EH (cell line): Measurements from ENCODE around the gene ATP8A1.
"Not testable (repeated sequence)": the region's sequence is repeated elsewhere in the genome, so short reads cannot be mapped to it uniquely, and the experiment has no call there.

Experiments used
- DNase-seq: peaks from one replicate; pipeline ENCODE4 v3.0.0-alpha.2; 2015; ENCODE audit warnings: low read depth

Gene ATP8A1

DNA sequence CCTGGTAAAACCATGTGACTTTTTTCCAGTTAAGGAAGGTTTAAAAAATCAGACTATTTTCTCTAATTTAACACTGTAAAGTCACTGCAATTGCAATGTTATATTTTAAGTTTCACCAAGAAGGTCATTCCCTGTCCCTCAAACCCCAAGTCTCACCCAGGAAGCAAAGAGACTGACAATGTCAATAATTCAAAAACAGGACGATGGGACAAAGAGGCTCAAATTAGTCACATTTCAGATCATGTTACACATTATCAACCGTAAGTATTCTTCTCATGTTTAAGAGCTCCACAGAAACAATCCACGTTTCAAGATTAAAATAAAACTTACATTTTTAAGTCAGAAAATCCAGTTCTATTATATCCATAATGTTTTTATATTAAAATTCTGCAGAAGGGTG lies 246.5 kb downstream of the ATP8A1 start:
- DNase-seq, result no peak

GRCh38 chr4:42404001-42404400 lies 252.9 kb downstream of the ATP8A1 start:
- DNase-seq, result no peak

DNA sequence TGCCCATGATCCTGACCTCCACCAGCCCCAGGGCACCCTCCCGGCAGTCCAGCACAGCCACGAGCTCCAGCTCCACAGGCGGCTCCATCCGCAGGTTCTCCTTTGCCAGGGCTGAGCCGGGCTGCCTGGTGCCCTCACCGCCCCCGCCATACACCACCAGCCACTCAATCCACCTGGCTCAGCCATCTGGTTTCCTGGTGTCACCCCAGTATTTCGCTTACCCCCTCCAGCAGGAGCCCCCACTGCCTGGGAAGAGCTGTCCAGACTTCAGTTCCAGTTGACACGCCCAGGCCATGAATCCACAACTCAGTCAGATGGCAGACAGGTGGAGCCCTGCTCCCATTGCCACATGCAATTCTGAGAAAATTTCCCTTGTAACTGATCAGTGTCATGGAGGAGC lies 255.7 kb downstream of the ATP8A1 start:
- no peak for DNase-seq

DNA sequence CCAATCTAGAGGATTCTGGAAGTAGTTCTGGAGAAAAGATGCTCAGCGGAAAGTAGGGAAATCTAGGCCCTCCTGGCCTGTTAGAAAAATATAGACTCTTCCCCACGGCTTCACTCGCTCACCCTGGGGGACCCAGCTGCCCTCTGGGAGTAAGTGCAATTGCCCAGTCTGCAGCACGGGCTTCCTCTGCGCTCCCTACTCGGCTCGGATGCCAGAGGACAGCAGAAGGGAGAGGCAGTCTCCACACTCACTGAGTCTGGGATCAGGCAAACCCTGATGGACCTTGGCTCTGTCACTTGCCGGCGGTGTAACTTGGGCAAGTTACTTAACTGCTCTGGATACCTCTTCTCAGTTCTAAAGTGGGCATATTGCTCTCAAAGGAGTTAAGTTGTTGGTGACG lies 257.5 kb downstream of the ATP8A1 start:
- DNase-seq, result no peak

DNA sequence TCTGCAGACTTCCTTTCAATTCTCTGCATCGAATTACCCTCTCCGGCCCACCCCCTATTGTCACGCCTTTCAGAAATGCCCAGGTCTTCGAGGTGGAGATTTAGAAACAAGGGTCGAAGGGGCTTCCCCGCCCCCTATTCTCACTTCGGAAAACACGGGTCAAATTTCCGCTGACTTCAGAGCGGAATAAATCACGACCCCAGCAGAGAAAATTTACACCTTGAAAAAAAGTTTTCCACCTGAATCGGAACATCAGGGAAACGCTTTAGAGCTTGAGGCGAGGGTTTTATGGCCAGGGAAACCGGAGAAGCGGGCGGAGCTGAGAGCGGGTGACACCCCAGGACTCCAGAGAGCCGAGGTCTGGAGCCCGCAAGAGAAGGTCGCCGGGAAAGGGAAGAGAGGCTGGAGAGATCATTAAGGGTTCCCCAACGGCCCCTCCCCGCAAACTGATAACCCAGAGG lies 258.0 kb downstream of the ATP8A1 start:
- DNase-seq, result no peak

DNA sequence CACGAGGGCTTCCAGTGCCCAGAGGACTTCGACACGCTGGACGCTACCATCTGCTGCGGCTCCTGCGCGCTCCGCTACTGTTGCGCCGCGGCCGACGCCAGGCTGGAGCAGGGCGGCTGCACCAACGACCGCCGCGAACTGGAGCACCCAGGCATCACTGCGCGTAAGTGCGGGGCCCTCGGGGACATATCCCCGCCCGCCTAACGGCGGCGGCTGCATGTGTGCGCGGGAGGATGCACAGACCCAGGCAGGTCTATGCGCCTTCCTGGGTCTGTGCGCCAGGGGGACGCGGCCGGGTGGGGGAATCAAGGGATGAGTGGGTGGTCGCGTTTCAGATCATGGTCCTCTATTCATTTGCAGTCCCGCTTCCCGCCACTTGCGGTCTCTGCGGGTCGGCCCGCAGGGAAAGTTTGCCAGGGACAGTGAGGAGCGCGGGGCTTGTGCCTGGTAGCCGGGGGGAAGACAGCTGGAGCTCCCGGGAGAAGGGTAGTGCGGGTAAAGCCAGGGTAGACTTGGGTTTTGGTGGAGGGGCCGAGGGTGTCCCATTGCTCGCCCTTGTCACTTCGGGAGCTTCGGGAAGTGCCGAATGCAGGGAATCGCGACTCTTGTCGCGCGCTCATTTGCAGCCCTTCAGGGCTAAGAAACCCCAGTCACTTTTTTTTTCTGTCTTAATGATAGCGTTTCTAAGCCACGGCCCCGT lies 258.6 kb downstream of the ATP8A1 start:
- DNase-seq, result no peak

DNA sequence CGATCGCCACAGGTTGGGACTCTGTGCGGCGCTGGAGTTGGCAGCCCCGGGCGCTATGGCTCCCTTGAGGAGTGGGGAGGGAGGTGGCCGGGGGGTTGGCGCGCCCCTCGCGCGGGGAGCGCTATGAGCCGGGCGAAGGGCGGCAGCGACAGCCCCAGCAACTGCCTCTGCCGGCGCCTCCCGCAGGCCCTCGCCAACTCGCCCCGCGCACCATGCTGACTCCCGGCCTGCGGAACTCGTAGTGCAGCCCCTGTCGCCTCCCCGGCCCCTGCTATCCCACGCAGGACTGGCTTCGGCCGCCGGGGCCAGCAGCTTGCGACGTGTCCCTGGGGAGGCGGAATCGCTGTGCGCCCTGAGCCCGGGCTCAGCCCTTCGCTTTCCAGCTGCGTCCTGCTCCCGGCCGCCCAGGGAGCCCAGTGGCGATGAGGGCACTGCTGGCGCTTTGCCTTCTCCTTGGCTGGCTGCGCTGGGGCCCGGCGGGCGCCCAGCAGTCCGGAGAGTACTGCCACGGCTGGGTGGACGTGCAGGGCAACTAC lies 259.2 kb downstream of the ATP8A1 start:
- DNase-seq, result no peak

DNA sequence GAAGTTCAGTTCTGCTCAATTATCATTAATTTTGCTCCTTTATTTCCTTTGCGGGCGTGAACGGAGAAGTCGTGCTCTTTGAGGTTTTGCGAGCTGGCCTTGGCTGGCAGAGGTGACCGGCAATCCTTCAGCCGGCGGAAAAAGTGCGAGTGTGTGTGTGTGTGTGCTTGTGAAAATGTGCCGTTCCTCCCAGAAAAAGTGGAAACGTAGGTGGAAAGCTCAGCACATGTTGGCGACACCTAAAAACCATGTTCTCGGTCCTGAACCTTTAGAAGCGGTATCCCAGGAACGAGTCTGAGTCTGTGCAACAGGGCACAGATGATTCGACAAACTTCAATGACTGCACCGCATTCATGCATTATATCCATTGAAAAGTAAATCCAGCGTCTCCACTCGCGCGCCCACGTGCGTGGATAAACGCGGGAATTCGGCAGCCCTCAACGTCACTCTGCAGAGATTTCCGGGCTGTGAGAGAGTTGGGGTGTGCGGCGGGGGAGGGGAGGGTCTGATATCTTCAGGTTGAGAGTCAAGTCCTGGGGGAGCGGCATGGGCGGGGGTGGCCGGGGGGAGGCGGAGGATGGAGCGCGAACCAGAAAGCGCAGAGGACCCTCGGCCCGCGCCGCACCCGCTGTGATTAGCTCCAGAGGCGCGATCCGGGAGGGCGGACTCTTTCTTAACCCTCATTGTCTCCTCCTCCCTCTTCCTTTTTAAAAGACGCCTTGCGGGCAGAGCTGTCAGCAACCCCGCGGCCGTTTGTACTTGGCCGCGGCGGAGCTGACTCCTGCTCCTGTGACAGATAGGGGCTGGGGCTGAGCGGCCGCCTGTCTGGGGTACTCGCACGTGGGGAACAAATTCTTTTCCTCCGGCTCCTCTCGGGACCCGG lies 259.9 kb downstream of the ATP8A1 start, which contains the start of gene SHISA3:
Gene SHISA3 (plus strand): TSS at position 737 of the 883 bp plus-strand sequence. CDS start 569 bp downstream, outside the sequence.
- no peak for DNase-seq

GRCh38 chr4:42396361-42396751 lies 260.5 kb downstream of the ATP8A1 start:
- no peak for DNase-seq

GRCh38 chr4:42395595-42395994 lies 261.3 kb downstream of the ATP8A1 start:
- DNase-seq, result no peak

DNA sequence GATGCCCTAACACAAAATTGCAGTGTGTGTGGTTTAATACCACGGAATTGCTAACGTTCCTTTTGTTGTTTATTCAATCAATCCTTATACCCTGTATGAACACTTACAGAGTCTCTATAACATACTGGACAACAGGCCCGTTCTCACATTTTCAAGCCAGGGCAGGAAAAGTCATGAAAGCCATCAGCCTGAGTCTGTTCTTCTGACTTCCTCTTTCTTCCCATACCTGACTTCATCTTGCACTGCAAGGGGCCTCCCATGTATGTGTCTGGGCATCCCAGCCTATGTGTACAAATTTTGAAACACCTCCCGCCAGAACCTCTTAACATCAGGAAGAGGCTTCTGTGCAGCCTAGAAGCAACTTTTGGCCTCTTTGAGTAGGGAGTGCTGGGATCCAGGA lies 264.5 kb downstream of the ATP8A1 start:
- DNase-seq, result no peak

DNA sequence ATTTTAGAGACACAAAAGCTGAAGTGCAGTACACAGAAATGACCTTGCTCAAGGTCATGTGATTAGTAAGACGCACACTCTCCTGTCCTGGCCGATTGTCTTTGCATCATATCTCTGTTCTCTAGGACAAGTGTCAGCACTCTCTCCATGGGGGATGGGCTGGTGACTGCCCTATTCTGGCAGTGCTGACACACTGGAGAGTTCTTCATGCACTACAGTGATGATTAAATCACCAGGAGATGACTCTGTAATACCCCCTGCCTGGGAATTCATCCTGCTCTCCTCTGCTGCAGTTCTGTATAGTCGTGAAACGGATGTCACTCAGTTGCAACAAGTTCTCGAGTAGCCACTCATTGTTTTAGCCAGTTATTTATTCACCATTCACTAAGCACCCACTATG lies 264.9 kb downstream of the ATP8A1 start:
- no peak for DNase-seq

DNA sequence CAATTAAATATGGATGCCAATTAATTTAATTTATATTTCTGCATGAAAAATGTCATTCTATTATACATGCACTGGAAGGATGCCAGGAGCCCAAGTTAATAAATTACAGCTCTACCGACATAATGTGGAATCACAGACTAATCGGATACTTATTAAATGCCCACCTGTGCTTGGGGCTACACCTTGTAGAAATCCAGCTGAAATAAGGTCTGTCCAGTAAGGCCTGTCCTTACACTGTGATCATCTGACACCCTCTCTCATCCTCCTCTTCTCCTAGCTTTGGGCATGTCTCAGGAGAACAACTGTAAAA lies 265.6 kb downstream of the ATP8A1 start:
- DNase-seq, result no peak

DNA sequence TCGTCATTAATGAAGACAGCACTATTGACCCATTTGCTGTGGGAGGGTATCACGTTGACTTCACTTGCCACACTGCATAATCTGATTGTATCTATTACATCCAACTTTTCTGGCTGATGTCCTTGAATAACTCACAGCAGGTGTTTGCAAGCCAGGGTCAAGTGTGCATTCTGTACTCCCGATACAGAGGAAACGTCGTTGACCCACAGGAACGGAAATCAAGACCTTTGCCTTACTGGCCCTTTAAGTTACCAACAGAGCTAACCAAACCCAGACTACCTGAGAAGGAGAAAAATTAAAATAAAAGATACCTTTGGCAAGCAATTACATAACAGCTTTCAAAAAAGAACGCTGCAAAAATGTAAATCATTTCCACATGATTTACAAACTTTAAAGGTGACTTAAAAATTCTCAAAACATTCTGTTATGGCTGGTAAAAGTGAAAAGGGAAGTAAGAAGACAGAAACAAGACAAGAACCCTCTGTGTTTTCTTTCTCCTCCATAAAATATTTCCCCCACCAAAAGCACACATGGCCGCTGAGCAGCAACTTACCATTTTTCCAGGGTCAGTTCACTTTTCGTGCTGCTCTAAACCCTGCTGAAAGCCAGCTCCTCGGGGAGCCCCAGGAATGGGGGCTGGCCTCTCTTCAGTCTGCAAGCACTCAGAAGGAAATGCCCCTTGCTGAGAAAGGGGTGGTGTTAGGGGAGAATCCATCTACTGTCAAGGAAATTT lies 266.1 kb downstream of the ATP8A1 start:
- DNase-seq, result no peak

GRCh38 chr4:42385516-42385915 lies 271.4 kb downstream of the ATP8A1 start:
- DNase-seq, result no peak

GRCh38 chr4:42381666-42382065 lies 275.2 kb downstream of the ATP8A1 start:
- DNase-seq, result no peak

- DNase-seq, result no peak
Measured at GRCh38 chr4:42377497-42377896, 279.4 kb downstream of the ATP8A1 start.

DNA sequence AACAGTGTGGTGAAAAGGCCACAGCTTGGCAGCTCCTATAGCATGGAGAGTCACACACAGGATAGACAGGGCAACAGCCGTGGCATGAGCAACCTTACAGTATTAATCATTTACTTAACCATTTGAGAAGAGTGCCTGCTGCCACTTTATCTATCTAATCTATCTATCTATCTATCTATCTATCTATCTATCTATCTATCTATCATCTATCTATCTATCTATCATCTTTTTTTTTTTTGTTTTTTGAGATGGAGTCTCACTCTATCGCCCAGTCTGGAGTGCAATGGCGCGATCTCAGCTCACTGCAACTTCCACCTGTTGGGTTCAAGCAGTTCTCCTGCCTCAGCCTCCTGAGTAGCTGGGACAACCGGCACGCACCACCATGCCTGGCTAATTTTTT lies 284.6 kb downstream of the ATP8A1 start:
- not testable (repeated sequence) for DNase-seq

GRCh38 chr4:42371305-42372252 lies 285.3 kb downstream of the ATP8A1 start:
- DNase-seq, result peak; percentile 18

DNA sequence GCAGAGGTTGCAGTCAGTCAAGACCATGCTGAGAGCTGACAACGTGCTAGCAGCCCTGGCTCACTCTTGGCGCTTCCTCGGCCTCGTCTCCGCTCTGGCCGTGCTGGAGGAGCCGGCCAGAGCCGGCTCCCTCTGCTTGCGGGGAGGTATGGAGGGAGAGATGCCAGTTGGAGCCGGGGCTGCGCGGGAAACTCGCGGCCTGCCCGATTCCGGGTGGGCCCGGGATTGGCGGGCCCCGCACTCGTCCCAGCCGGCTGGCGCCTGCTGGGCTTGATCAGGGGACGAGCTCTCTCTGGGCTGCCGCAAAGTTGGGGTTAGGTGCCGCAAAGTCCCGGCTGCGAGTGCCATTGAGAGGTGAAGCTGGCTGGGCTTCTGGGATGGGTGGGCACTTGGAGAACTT lies 287.4 kb downstream of the ATP8A1 start:
- no peak for DNase-seq

GRCh38 chr4:42366959-42367358 lies 289.9 kb downstream of the ATP8A1 start:
- no peak for DNase-seq
